Smooth muscle cell (in vitro differentiated cells): ENCODE measurements around the gene PDE6B. TPM values are rescaled to one million over a fixed set of nuclear protein-coding genes. Genes with fewer than 3 reads are reported as not detected.
"Not testable (repeated sequence)": the region's sequence is repeated elsewhere in the genome, so short reads cannot be mapped to it uniquely, and the experiment has no call there.

ENCODE experiments used
- DNase-seq: peaks from one replicate; lab custom pipeline; 2025; ENCODE audit not compliant: unreplicated experiment; lab: John Stamatoyannopoulos, UW
- H2AFZ ChIP-seq: fragments of 200-600 bp; sonication (generic); 2 replicates; pipeline ENCODE4 v1.6.0; 2016; ENCODE audit warnings: antibody characterized with exemption, low read depth, mild to moderate bottlenecking
- H3F3A ChIP-seq: fragments of 200-600 bp; sonication (generic); 2 replicates; pipeline ENCODE4 v1.6.0; 2017; ENCODE audit warnings: antibody characterized with exemption, low read depth
- H3K27ac ChIP-seq: fragments of 200-600 bp; sonication (generic); 2 replicates; pipeline ENCODE4 v1.5.1; 2016; ENCODE audit warnings: low read depth, mild to moderate bottlenecking
- H3K27me3 ChIP-seq: fragments of 200-600 bp; sonication (generic); 2 replicates; pipeline ENCODE4 v1.6.1; 2016; ENCODE audit warnings: low read depth, mild to moderate bottlenecking
- H3K36me3 ChIP-seq: fragments of 200-600 bp; sonication (generic); 2 replicates; pipeline ENCODE4 v1.5.1; 2016; ENCODE audit warnings: low read depth
- H3K4me1 ChIP-seq: fragments of 200-600 bp; sonication (generic); 2 replicates; pipeline ENCODE4 v1.5.1; 2016; ENCODE audit warnings: low read depth
- H3K4me2 ChIP-seq: fragments of 200-600 bp; sonication (generic); 2 replicates; pipeline ENCODE4 v1.6.0; 2016; ENCODE audit warnings: mild to moderate bottlenecking
- H3K4me3 ChIP-seq: fragments of 200-600 bp; sonication (generic); 2 replicates; pipeline ENCODE4 v1.5.1; 2016; ENCODE audit warnings: mild to moderate bottlenecking
- H3K79me2 ChIP-seq: fragments of 200-600 bp; sonication (generic); 2 replicates; pipeline ENCODE4 v1.6.0; 2016; ENCODE audit warnings: low read depth, mild to moderate bottlenecking
- H3K9ac ChIP-seq: fragments of 200-600 bp; sonication (generic); 2 replicates; pipeline ENCODE4 v1.6.0; 2016; ENCODE audit warnings: low read depth
- H3K9me3 ChIP-seq: fragments of 200-600 bp; sonication (generic); replicated peaks from 2 replicates; pipeline ENCODE4 v1.5.1; 2016; ENCODE audit warnings: low read depth
- H4K20me1 ChIP-seq: fragments of 200-600 bp; sonication (generic); 2 replicates; pipeline ENCODE4 v1.6.0; 2016; ENCODE audit warnings: low read depth
- WGBS: methylation state at CpG from one replicate; pipeline ENCODE4 v1.1.7; 2016; ENCODE audit warnings: low lambda C conversion rate; 5-methylcytosine and 5-hydroxymethylcytosine counted together
- polyA plus RNA-seq: library from polyadenylated mRNA; unstranded; fragments of >200 nt; fragmentation: Nextera tagmentation; extraction: Ambion mirVana; gene quantifications from 2 replicates; pipeline ENCODE4 v1.2.1, GENCODE V29; 2016
- total RNA-seq: library from RNA; depleted of rRNA; stranded (reverse); fragments of >200 nt; gene quantifications from 2 replicates; pipeline ENCODE4 v1.2.3, GENCODE V29; 2014
- TF ChIP-seq, protein P1 (sequence below): fragments of 200-600 bp; sonication (generic); IDR thresholded peaks from 2 replicates; pipeline ENCODE4 v1.5.1; 2017; ENCODE audit warnings: borderline replicate concordance, mild to moderate bottlenecking, antibody characterized with exemption; ENCODE audit not compliant: insufficient read depth, poor library complexity, severe bottlenecking

The PDE6B gene
- total and polyA plus RNA-seq, 2 experiments from 2014 or later: 5.1 to 9.0 TPM

DNA sequence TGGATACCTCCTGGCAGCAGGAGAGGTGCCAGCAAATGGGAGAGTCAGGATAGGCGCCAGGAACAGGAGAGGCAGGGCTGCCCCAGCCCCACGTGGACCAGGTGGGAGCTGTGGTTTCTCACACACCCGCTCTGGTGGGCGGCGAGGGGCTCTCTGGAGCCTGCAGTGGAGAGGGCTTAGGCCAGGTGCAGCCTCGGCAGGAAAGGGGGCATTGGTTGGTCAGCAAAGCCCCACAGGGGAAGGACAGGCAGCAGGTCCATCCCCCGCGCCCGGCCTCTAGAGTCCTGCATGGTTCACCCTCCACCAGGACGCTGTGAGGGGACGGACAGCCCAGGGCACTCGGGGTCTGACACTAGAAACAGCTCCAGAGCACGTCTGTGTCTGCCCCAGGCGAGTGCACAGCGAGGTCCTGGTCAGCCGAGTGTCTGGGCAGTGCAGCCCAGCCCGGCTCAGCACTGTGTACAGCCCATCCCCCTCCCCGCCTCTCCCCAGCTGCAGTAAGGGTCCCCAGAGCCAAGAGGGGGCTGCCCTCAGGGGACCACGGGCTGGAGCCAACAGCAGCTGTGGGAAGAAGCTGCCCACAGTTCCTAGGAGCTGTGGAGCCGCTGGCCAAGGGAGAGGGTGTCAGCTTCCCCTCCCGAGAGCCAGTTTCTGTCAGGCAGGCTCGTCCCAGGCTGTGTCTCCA, 40.5 kb downstream of the PDE6B start:
- Histone ChIP-seq H3K4me3 (no peak overlapping the region), H3F3A (no peaks in the 10 kb centered on the region), H2AFZ (no peak overlapping the region), H4K20me1 (no peaks in the 10 kb centered on the region), H3K4me1 (peaks cover 7% of the 10 kb centered on the region), H3K79me2 (no peaks in the 10 kb centered on the region), H3K4me2 (no peak overlapping the region), H3K27ac (no peak overlapping the region), H3K9me3 (no peaks in the 10 kb centered on the region), H3K9ac (no peak overlapping the region), H3K36me3 (no peaks in the 10 kb centered on the region), H3K27me3 (no peaks in the 10 kb centered on the region)
- TF ChIP-seq, protein P1, sequence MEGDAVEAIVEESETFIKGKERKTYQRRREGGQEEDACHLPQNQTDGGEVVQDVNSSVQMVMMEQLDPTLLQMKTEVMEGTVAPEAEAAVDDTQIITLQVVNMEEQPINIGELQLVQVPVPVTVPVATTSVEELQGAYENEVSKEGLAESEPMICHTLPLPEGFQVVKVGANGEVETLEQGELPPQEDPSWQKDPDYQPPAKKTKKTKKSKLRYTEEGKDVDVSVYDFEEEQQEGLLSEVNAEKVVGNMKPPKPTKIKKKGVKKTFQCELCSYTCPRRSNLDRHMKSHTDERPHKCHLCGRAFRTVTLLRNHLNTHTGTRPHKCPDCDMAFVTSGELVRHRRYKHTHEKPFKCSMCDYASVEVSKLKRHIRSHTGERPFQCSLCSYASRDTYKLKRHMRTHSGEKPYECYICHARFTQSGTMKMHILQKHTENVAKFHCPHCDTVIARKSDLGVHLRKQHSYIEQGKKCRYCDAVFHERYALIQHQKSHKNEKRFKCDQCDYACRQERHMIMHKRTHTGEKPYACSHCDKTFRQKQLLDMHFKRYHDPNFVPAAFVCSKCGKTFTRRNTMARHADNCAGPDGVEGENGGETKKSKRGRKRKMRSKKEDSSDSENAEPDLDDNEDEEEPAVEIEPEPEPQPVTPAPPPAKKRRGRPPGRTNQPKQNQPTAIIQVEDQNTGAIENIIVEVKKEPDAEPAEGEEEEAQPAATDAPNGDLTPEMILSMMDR: no peak
- no peak for DNase-seq
- WGBS: 88% methylated on average over 20 of the region's 22 CpGs

- Histone ChIP-seq H3K79me2 (no peaks in the 10 kb centered on the region), H3K4me3 (no peak overlapping the region), H3K9me3 (no peaks in the 10 kb centered on the region), H3K27me3 (no peaks in the 10 kb centered on the region), H4K20me1 (no peaks in the 10 kb centered on the region), H3K9ac (no peak overlapping the region), H3K4me1 (peaks cover 7% of the 10 kb centered on the region), H3K4me2 (no peak overlapping the region), H2AFZ (no peak overlapping the region), H3K27ac (no peak overlapping the region), H3K36me3 (no peaks in the 10 kb centered on the region), H3F3A (no peaks in the 10 kb centered on the region)
- no peak for DNase-seq
- 95% methylated on average over 19 of the region's 22 CpGs for WGBS
- TF ChIP-seq, protein P1: no peak
Measured at GRCh38 chr4:666436-666810, 41.0 kb downstream of the PDE6B start.

DNA sequence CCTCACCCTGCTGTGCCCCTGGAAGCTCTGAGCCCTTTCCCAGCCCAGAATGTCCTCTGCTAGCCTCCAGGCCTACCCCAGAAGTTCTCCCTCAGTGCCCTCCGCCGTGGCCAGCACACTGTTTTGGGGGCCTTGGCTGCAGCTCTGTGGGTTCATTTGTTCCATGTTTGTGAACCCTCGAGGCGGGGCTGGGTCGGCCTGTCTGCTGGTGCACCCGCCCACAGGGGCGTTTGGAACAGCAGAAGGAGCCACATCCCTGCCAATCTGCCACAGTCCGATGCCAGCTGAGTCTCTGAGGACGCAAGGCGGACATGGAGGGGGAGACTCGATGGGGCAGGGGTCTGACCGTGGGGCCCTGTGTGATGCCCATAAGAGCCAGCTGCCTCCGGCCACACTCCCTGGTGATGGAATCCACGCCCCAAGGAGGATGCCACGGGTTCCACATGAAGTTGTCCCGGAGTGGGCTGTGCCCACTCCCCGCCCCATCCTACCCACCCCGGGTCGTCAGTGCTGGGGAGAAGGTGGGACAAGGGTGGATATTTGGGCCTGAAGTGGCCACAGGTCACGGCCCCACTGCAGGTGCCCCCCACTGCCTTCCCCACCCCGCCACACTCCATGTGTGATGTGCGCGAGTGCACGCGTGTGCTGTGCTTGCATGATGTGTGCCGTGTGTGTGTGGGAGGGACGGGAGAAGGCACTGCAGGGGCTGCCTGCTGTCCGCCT, 41.6 kb downstream of the PDE6B start:
- Histone ChIP-seq H4K20me1 (no peaks in the 10 kb centered on the region), H3K9ac (no peak overlapping the region), H3K9me3 (no peaks in the 10 kb centered on the region), H2AFZ (no peak overlapping the region), H3K36me3 (no peaks in the 10 kb centered on the region), H3K79me2 (no peaks in the 10 kb centered on the region), H3K27me3 (no peaks in the 10 kb centered on the region), H3K4me2 (no peak overlapping the region), H3K4me1 (peaks cover 7% of the 10 kb centered on the region), H3F3A (no peaks in the 10 kb centered on the region), H3K4me3 (no peak overlapping the region), H3K27ac (no peak overlapping the region)
- no peak for DNase-seq
- 94% methylated on average over 26 of the region's 28 CpGs for WGBS
- TF ChIP-seq, protein P1: no peak

GRCh38 chr4:667545-667925, 42.2 kb downstream of the PDE6B start:
- no peaks in the 10 kb centered on the region for H3K27me3 ChIP-seq
- no peak for DNase-seq
- WGBS: 78% methylated on average over 10 of the region's 10 CpGs
- H2AFZ ChIP-seq: no peak overlapping the region
- H3K9ac ChIP-seq: no peak overlapping the region
- H3K79me2 ChIP-seq: no peaks in the 10 kb centered on the region
- H3K9me3 ChIP-seq: no peaks in the 10 kb centered on the region
- TF ChIP-seq, protein P1: no peak
- no peaks in the 10 kb centered on the region for H3F3A ChIP-seq
- H3K27ac ChIP-seq: no peak overlapping the region
- H3K36me3 ChIP-seq: no peaks in the 10 kb centered on the region
- H4K20me1 ChIP-seq: no peaks in the 10 kb centered on the region
- H3K4me2 ChIP-seq: no peak overlapping the region
- peaks cover 7% of the 10 kb centered on the region for H3K4me1 ChIP-seq
- H3K4me3 ChIP-seq: no peak overlapping the region

DNA sequence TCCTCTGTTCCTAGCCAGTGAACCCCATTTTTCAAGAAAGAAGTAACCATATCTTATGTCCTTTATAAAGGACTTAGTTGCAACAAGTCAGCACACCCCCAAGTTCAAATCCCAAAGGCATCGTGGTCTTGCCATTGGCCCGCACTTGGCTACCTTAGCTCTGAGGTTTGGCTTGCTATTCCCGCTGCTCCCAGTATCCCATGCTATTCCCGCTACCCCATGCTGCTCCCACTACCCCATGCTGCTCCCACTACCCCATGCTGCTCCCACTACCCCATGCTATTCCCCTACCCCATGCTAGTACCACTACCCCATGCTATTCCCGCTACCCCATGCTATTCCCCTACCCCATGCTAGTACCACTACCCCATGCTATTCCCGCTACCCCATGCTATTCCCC, 42.8 kb downstream of the PDE6B start:
- 95% methylated on average over 4 of the region's 6 CpGs for WGBS
- H3F3A ChIP-seq, H3K79me2 ChIP-seq, H3K27ac ChIP-seq, H3K9ac ChIP-seq, H3K27me3 ChIP-seq, DNase-seq, H4K20me1 ChIP-seq, H3K9me3 ChIP-seq, H2AFZ ChIP-seq, H3K4me3 ChIP-seq, H3K4me2 ChIP-seq, H3K4me1 ChIP-seq, H3K36me3 ChIP-seq: not testable (repeated sequence)
